ENCODE data around the gene ATP2B2.

ATP2B2 gene

DNA sequence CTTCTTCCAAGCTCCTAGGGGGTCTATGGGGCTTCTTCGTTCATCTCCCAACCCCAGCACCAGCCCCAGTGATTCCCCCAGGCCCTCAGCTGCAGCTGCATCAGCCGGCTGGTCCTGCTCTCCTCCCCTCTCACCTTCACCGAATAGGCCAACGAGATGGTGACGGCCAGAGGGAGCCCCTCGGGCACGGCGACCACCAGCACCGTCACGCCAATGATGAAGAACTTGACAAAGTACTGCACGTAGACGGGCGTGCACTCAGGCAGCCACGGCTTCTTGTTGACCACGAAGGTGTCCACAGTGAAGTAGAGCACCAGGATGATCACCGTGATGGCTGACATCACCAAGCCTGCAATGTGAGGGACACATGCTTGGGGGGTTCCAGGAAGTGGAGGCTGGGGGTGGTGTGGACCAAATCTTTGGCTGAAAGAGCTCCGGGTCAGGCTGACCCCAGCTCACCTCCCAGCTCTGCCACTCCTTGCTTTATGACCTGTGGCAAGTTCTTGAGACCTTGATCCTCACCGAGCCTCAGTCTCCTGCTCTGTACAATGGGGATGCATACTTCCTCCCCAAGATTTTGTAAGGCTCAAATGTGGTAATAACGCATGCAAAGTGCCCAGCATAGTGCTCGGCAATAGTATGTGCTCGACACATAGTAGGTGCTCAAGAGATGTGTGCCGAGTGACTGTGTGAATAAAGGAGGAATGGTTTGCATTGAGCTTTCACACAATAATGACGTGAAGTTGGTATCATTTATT is 129.9 kb downstream of the ATP2B2 start:
- no peak overlapping the region for H2BK15ac ChIP-seq (replicated peaks; ENCODE audit: low read depth)
- no peak overlapping the region for H3K56ac ChIP-seq (ENCODE audit: low read length)
- no peak overlapping the region for H3K4me2 ChIP-seq (ENCODE audit: low read length)
- no peaks in the 10 kb centered on the region for H3K79me1 ChIP-seq (ENCODE audit: low read length)
- no peak overlapping the region for H3K23ac ChIP-seq (ENCODE audit: low read length)
- no peak overlapping the region for H3K9ac ChIP-seq (ENCODE audit: low read length)
- H3K4me1 ChIP-seq (ENCODE audit: control insufficient read depth, low read depth, low read length), result no peaks in the 10 kb centered on the region
- H3K36me3 ChIP-seq (ENCODE audit: control insufficient read depth, insufficient read depth, low read length), result no peaks in the 10 kb centered on the region
- no peaks in the 10 kb centered on the region for H3K27me3 ChIP-seq (ENCODE audit: insufficient read depth, low read length, poor library complexity)
- H2BK120ac ChIP-seq (ENCODE audit: low read depth, low read length), result no peak overlapping the region
- no peak overlapping the region for H4K5ac ChIP-seq (ENCODE audit: low read length)
- no peak for DNase-seq
- H3K27ac ChIP-seq (ENCODE audit: low read depth, low read length), result no peak overlapping the region
- no peak overlapping the region for H3K18ac ChIP-seq (ENCODE audit: low read length)
- H2AK5ac ChIP-seq (ENCODE audit: low read length), result no peak overlapping the region
- no peak overlapping the region for H3K4me3 ChIP-seq (ENCODE audit: low read length)
- no CpG with 5 or more reads among the region's 23 CpGs for WGBS (ENCODE audit: extremely low coverage, insufficient coverage, low lambda C conversion rate)
- H3K79me2 ChIP-seq (ENCODE audit: control insufficient read depth, insufficient read depth, low read length), result no peaks in the 10 kb centered on the region
- no peak overlapping the region for H4K8ac ChIP-seq (ENCODE audit: low read depth, low read length)
- no peak overlapping the region for H2BK5ac ChIP-seq (ENCODE audit: low read length)
- no peak overlapping the region for H3K4ac ChIP-seq (ENCODE audit: low read depth, low read length)

GRCh38 chr3:10374311-10374710 is 131.1 kb downstream of the ATP2B2 start:
- no peak overlapping the region for H3K9ac ChIP-seq (ENCODE audit: low read length)
- no peaks in the 10 kb centered on the region for H3K79me1 ChIP-seq (ENCODE audit: low read length)
- H3K79me2 ChIP-seq (ENCODE audit: control insufficient read depth, insufficient read depth, low read length), result no peaks in the 10 kb centered on the region
- H3K18ac ChIP-seq (ENCODE audit: low read length), result no peak overlapping the region
- no peaks in the 10 kb centered on the region for H3K4me1 ChIP-seq (ENCODE audit: control insufficient read depth, low read depth, low read length)
- no peak overlapping the region for H2BK15ac ChIP-seq (replicated peaks; ENCODE audit: low read depth)
- no peak overlapping the region for H3K56ac ChIP-seq (ENCODE audit: low read length)
- no peak for DNase-seq
- no peak overlapping the region for H4K5ac ChIP-seq (ENCODE audit: low read length)
- no peak overlapping the region for H3K4me2 ChIP-seq (ENCODE audit: low read length)
- no CpG with 5 or more reads among the region's 11 CpGs for WGBS (ENCODE audit: extremely low coverage, insufficient coverage, low lambda C conversion rate)
- H2AK5ac ChIP-seq (ENCODE audit: low read length), result no peak overlapping the region
- no peak overlapping the region for H3K27ac ChIP-seq (ENCODE audit: low read depth, low read length)
- H4K8ac ChIP-seq (ENCODE audit: low read depth, low read length), result no peak overlapping the region
- H3K23ac ChIP-seq (ENCODE audit: low read length), result no peak overlapping the region
- H2BK5ac ChIP-seq (ENCODE audit: low read length), result no peak overlapping the region
- H3K36me3 ChIP-seq (ENCODE audit: control insufficient read depth, insufficient read depth, low read length), result no peaks in the 10 kb centered on the region
- no peak overlapping the region for H3K4ac ChIP-seq (ENCODE audit: low read depth, low read length)
- H3K4me3 ChIP-seq (ENCODE audit: low read length), result no peak overlapping the region
- no peak overlapping the region for H2BK120ac ChIP-seq (ENCODE audit: low read depth, low read length)
- no peaks in the 10 kb centered on the region for H3K27me3 ChIP-seq (ENCODE audit: insufficient read depth, low read length, poor library complexity)

DNA sequence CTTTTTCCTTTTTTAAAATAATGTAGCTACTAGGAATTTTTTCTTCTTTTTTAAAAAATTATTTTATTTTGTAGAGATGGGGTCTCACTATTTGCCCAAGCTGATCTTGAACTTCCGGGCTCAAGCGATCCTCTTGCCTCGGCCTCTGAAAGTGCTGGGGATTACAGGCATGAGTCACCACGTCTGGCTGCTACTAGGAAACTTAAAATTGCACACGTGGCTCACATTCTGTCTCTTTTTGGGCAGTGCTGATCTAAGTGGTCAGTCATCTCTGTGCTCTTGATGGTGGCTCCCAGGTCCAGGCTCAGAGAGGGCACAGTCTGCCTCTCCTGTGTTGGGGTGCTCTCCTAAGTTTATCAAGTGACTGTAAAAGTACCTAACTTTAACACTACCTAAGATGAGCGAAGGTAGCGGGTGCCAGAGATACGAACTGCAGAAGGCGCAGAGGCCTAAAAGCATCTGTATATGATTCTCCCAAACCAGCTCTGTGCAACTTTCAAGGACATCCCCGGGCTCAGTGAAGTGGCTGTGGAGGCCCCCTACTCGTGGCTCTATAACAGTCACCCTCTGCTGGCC is 131.6 kb downstream of the ATP2B2 start:
- no peak overlapping the region for H2AK5ac ChIP-seq (ENCODE audit: low read length)
- no peak overlapping the region for H3K4ac ChIP-seq (ENCODE audit: low read depth, low read length)
- no peak overlapping the region for H3K9ac ChIP-seq (ENCODE audit: low read length)
- H3K56ac ChIP-seq (ENCODE audit: low read length), result no peak overlapping the region
- no peak overlapping the region for H2BK15ac ChIP-seq (replicated peaks; ENCODE audit: low read depth)
- H4K5ac ChIP-seq (ENCODE audit: low read length), result no peak overlapping the region
- peak; percentile 10 for DNase-seq
- H3K27ac ChIP-seq (ENCODE audit: low read depth, low read length), result no peak overlapping the region
- H3K36me3 ChIP-seq (ENCODE audit: control insufficient read depth, insufficient read depth, low read length), result no peaks in the 10 kb centered on the region
- H3K23ac ChIP-seq (ENCODE audit: low read length), result no peak overlapping the region
- H4K8ac ChIP-seq (ENCODE audit: low read depth, low read length), result no peak overlapping the region
- no peak overlapping the region for H2BK120ac ChIP-seq (ENCODE audit: low read depth, low read length)
- no peaks in the 10 kb centered on the region for H3K79me2 ChIP-seq (ENCODE audit: control insufficient read depth, insufficient read depth, low read length)
- H3K27me3 ChIP-seq (ENCODE audit: insufficient read depth, low read length, poor library complexity), result no peaks in the 10 kb centered on the region
- no peak overlapping the region for H2BK5ac ChIP-seq (ENCODE audit: low read length)
- WGBS (ENCODE audit: extremely low coverage, insufficient coverage, low lambda C conversion rate), result no CpG with 5 or more reads among the region's 11 CpGs
- no peak overlapping the region for H3K18ac ChIP-seq (ENCODE audit: low read length)
- no peak overlapping the region for H3K4me3 ChIP-seq (ENCODE audit: low read length)
- no peaks in the 10 kb centered on the region for H3K4me1 ChIP-seq (ENCODE audit: control insufficient read depth, low read depth, low read length)
- no peak overlapping the region for H3K4me2 ChIP-seq (ENCODE audit: low read length)
- no peaks in the 10 kb centered on the region for H3K79me1 ChIP-seq (ENCODE audit: low read length)

DNA sequence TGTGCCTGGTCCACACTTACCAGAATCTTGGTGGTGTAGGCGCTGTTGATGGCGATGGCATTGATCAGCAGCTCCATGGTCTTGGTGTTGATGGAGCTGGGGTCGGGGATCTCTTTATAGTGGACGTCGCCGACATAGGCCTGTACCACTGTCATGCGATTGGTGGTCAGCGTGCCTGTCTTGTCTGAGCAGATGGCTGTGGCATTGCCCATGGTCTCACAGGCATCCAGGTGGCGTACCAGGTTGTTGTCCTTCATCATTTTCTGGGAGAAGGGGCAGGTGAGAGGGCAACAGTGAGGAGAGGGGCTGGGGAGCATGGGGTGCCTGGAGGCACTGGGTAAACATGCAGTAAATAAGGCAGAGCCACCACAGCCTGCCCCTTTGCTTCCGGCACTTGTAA is 133.6 kb downstream of the ATP2B2 start:
- Histone ChIP-seq H3K18ac (ENCODE audit: low read length) (no peak overlapping the region), H3K56ac (ENCODE audit: low read length) (no peak overlapping the region), H2BK5ac (ENCODE audit: low read length) (no peak overlapping the region), H3K4me2 (ENCODE audit: low read length) (no peak overlapping the region), H3K9ac (ENCODE audit: low read length) (no peak overlapping the region), H3K23ac (ENCODE audit: low read length) (no peak overlapping the region), H3K4me1 (ENCODE audit: control insufficient read depth, low read depth, low read length) (no peaks in the 10 kb centered on the region), H3K27me3 (ENCODE audit: insufficient read depth, low read length, poor library complexity) (no peaks in the 10 kb centered on the region), H3K4ac (ENCODE audit: low read depth, low read length) (no peak overlapping the region), H3K27ac (ENCODE audit: low read depth, low read length) (no peak overlapping the region), H3K79me1 (ENCODE audit: low read length) (no peaks in the 10 kb centered on the region), H3K79me2 (ENCODE audit: control insufficient read depth, insufficient read depth, low read length) (no peaks in the 10 kb centered on the region), H2BK120ac (ENCODE audit: low read depth, low read length) (no peak overlapping the region), H3K36me3 (ENCODE audit: control insufficient read depth, insufficient read depth, low read length) (no peaks in the 10 kb centered on the region), H2BK15ac (replicated peaks; ENCODE audit: low read depth) (no peak overlapping the region), H4K8ac (ENCODE audit: low read depth, low read length) (no peak overlapping the region), H2AK5ac (ENCODE audit: low read length) (no peak overlapping the region), H4K5ac (ENCODE audit: low read length) (no peak overlapping the region), H3K4me3 (ENCODE audit: low read length) (no peak overlapping the region)
- no peak for DNase-seq
- WGBS (ENCODE audit: extremely low coverage, insufficient coverage, low lambda C conversion rate), result no CpG with 5 or more reads among the region's 10 CpGs

- WGBS (ENCODE audit: extremely low coverage, insufficient coverage, low lambda C conversion rate), result no CpG with 5 or more reads among the region's 3 CpGs
- no peak overlapping the region for H4K8ac ChIP-seq (ENCODE audit: low read depth, low read length)
- H3K18ac ChIP-seq (ENCODE audit: low read length), result no peak overlapping the region
- H3K4ac ChIP-seq (ENCODE audit: low read depth, low read length), result no peak overlapping the region
- H3K36me3 ChIP-seq (ENCODE audit: control insufficient read depth, insufficient read depth, low read length), result no peaks in the 10 kb centered on the region
- H3K9ac ChIP-seq (ENCODE audit: low read length), result no peak overlapping the region
- H2BK120ac ChIP-seq (ENCODE audit: low read depth, low read length), result no peak overlapping the region
- H2AK5ac ChIP-seq (ENCODE audit: low read length), result no peak overlapping the region
- no peaks in the 10 kb centered on the region for H3K79me2 ChIP-seq (ENCODE audit: control insufficient read depth, insufficient read depth, low read length)
- H3K27ac ChIP-seq (ENCODE audit: low read depth, low read length), result no peak overlapping the region
- no peak for DNase-seq
- H3K79me1 ChIP-seq (ENCODE audit: low read length), result no peaks in the 10 kb centered on the region
- H3K4me3 ChIP-seq (ENCODE audit: low read length), result no peak overlapping the region
- H3K56ac ChIP-seq (ENCODE audit: low read length), result no peak overlapping the region
- no peak overlapping the region for H3K23ac ChIP-seq (ENCODE audit: low read length)
- no peak overlapping the region for H2BK15ac ChIP-seq (replicated peaks; ENCODE audit: low read depth)
- H4K5ac ChIP-seq (ENCODE audit: low read length), result no peak overlapping the region
- H3K27me3 ChIP-seq (ENCODE audit: insufficient read depth, low read length, poor library complexity), result no peaks in the 10 kb centered on the region
- no peaks in the 10 kb centered on the region for H3K4me1 ChIP-seq (ENCODE audit: control insufficient read depth, low read depth, low read length)
- H2BK5ac ChIP-seq (ENCODE audit: low read length), result no peak overlapping the region
- no peak overlapping the region for H3K4me2 ChIP-seq (ENCODE audit: low read length)
Measured at GRCh38 chr3:10371167-10371566, 134.2 kb downstream of the ATP2B2 start.

GRCh38 chr3:10370429-10370828 is 135.0 kb downstream of the ATP2B2 start:
- no peak overlapping the region for H4K8ac ChIP-seq (ENCODE audit: low read depth, low read length)
- no peaks in the 10 kb centered on the region for H3K4me1 ChIP-seq (ENCODE audit: control insufficient read depth, low read depth, low read length)
- H3K4ac ChIP-seq (ENCODE audit: low read depth, low read length), result no peak overlapping the region
- H2BK15ac ChIP-seq (replicated peaks; ENCODE audit: low read depth), result no peak overlapping the region
- no CpG with 5 or more reads among the region's 10 CpGs for WGBS (ENCODE audit: extremely low coverage, insufficient coverage, low lambda C conversion rate)
- H3K27me3 ChIP-seq (ENCODE audit: insufficient read depth, low read length, poor library complexity), result no peaks in the 10 kb centered on the region
- no peak overlapping the region for H4K5ac ChIP-seq (ENCODE audit: low read length)
- no peak overlapping the region for H2AK5ac ChIP-seq (ENCODE audit: low read length)
- H3K79me1 ChIP-seq (ENCODE audit: low read length), result no peaks in the 10 kb centered on the region
- H3K27ac ChIP-seq (ENCODE audit: low read depth, low read length), result no peak overlapping the region
- no peaks in the 10 kb centered on the region for H3K79me2 ChIP-seq (ENCODE audit: control insufficient read depth, insufficient read depth, low read length)
- H3K4me2 ChIP-seq (ENCODE audit: low read length), result no peak overlapping the region
- no peak overlapping the region for H3K4me3 ChIP-seq (ENCODE audit: low read length)
- H2BK5ac ChIP-seq (ENCODE audit: low read length), result no peak overlapping the region
- no peak overlapping the region for H3K18ac ChIP-seq (ENCODE audit: low read length)
- H3K56ac ChIP-seq (ENCODE audit: low read length), result no peak overlapping the region
- no peak for DNase-seq
- H3K9ac ChIP-seq (ENCODE audit: low read length), result no peak overlapping the region
- H3K36me3 ChIP-seq (ENCODE audit: control insufficient read depth, insufficient read depth, low read length), result no peaks in the 10 kb centered on the region
- H3K23ac ChIP-seq (ENCODE audit: low read length), result no peak overlapping the region
- H2BK120ac ChIP-seq (ENCODE audit: low read depth, low read length), result no peak overlapping the region

Data from mesendoderm (in vitro differentiated cells).